Measurements from ENCODE around the gene SLC17A9. TPM values are rescaled to one million over a fixed set of nuclear protein-coding genes. Genes with fewer than 3 reads are reported as not detected.

The SLC17A9 gene
- total and polyA plus RNA-seq, 11 donors: 0.16 to 6.6 (median 0.85) TPM

DNA sequence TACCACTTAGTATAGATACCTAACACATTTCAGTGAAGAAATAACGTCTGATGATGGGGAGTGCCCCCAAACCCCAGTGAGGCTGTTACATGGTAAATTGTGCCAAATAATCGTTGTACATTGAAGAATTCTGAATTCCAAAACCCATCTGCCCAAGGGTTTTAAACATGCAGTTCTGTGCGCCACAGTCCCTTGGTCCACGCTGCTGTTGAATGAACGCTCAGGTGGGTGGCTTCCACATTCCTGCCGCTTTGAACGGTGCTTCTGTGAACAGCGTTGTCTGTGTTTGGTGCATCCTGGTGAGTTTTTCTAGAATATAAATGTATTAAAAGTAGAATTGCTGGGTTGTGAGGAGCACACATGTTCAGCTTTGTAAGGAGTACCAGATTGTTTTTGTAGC is 11.6 kb upstream of the SLC17A9 start:
- ATAC-seq (no peak), DNase-seq (peak in 1 of 5 donors; percentile 5)
- peaks cover 8 to 61% (median 36%) of the 10 kb centered on the region in 12 donors for H3K4me1 ChIP-seq
- H3K4me3 ChIP-seq: no peak overlapping the region
- intact Hi-C loops (cut with DNase I): loop anchor here in 1 of 10 donors (5.0 kb wide), 1 partner anchor 39 kb away; no protein-coding TSS in a partner anchor
- 90 to 93% (median 92%) methylated on average over 8 of the region's 8 CpGs for WGBS, 4 donors
- H3K36me3 ChIP-seq: peaks cover 0 to 52% (median 38%) of the 10 kb centered on the region in 9 donors
- no peaks in the 10 kb centered on the region for H3K9me3 ChIP-seq
- H3K27ac ChIP-seq: peak overlapping the region in 1 of 12 donors; percentile 16
- TF ChIP-seq, protein P1, sequence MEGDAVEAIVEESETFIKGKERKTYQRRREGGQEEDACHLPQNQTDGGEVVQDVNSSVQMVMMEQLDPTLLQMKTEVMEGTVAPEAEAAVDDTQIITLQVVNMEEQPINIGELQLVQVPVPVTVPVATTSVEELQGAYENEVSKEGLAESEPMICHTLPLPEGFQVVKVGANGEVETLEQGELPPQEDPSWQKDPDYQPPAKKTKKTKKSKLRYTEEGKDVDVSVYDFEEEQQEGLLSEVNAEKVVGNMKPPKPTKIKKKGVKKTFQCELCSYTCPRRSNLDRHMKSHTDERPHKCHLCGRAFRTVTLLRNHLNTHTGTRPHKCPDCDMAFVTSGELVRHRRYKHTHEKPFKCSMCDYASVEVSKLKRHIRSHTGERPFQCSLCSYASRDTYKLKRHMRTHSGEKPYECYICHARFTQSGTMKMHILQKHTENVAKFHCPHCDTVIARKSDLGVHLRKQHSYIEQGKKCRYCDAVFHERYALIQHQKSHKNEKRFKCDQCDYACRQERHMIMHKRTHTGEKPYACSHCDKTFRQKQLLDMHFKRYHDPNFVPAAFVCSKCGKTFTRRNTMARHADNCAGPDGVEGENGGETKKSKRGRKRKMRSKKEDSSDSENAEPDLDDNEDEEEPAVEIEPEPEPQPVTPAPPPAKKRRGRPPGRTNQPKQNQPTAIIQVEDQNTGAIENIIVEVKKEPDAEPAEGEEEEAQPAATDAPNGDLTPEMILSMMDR (IDR thresholded peaks at IDR 0.05): no peak
- TF ChIP-seq POLR2A (IDR thresholded peaks at IDR 0.05): no peak
- H3K27me3 ChIP-seq: no peaks in the 10 kb centered on the region

DNA sequence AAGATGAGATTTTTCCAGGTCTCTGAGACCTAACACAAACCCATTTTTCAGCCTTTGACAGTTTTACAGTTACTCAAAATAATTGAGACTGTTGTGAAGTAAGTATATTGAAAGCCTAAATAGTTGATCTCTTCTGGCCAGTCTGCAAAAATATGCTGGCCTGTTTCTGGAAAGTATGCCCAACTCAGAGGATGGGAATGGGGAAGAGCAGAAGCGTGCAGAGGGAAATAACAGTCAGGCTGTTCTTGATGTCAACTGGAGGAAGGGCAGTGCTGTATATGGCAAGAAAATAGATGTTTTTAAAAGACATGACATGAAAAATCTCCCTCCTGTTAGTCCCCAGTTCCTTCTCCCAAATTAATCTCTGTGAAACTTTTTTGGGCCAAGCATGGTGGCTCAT is 10.7 kb upstream of the SLC17A9 start:
- intact Hi-C loops (cut with DNase I): loop anchor here in 1 of 10 donors (5.0 kb wide), 1 partner anchor 39 kb away; no protein-coding TSS in a partner anchor
- peaks cover 5 to 60% (median 33%) of the 10 kb centered on the region in 12 donors for H3K4me1 ChIP-seq

DNA sequence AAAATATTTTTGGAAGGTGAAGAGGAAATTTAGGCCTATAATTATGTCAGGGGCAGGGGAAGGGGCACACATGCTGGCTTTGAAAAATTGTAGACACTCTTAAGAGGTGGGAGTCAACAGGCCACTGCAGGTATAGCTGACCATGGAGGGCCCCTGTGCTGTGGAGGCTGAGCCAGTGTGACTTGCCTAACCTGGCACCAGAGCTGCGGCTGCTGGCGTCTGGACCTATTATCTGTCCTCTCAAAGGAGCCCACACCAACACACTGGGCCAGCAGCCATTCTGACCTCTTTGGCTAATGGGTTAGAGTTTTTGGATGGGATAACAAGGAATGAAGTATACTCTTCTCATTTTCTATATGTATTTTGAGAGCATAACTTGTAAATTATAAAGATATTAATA is 10.1 kb upstream of the SLC17A9 start:
- DNase-seq (peak in 2 of 5 donors; percentile 50 to 69), ATAC-seq (no peak)
- intact Hi-C loops (cut with DNase I): loop anchor here in 1 of 10 donors (5.0 kb wide), 1 partner anchor 40 kb away; no protein-coding TSS in a partner anchor
- H3K4me1 ChIP-seq: peaks cover 5 to 65% (median 38%) of the 10 kb centered on the region in 12 donors
- TF ChIP-seq, protein P1 (IDR thresholded peaks at IDR 0.05): no peak
- no peak for TF ChIP-seq POLR2A (IDR thresholded peaks at IDR 0.05)
- no peaks in the 10 kb centered on the region for H3K9me3 ChIP-seq
- H3K4me3 ChIP-seq: no peak overlapping the region
- no peaks in the 10 kb centered on the region for H3K27me3 ChIP-seq
- peaks cover 0 to 67% (median 53%) of the 10 kb centered on the region in 9 donors for H3K36me3 ChIP-seq
- H3K27ac ChIP-seq: peak overlapping the region in 2 of 12 donors; percentile 6 to 18
- 32 to 59% (median 45%) methylated on average over 2 of the region's 2 CpGs for WGBS, 4 donors

More for the DNA sequence above, 10.7 kb upstream of the SLC17A9 start:
- H3K4me3 ChIP-seq: no peak overlapping the region
- DNase-seq: no peak
- no peaks in the 10 kb centered on the region for H3K27me3 ChIP-seq
- TF ChIP-seq, protein P1 (IDR thresholded peaks at IDR 0.05): no peak
- no peak for TF ChIP-seq POLR2A (IDR thresholded peaks at IDR 0.05)
- no peak overlapping the region for H3K27ac ChIP-seq
- ATAC-seq: no peak
- no peaks in the 10 kb centered on the region for H3K9me3 ChIP-seq
- peaks cover 0 to 61% (median 47%) of the 10 kb centered on the region in 9 donors for H3K36me3 ChIP-seq
- WGBS, 4 donors: 89 to 100% (median 96%) methylated on average over 1 of the region's 1 CpG

DNA sequence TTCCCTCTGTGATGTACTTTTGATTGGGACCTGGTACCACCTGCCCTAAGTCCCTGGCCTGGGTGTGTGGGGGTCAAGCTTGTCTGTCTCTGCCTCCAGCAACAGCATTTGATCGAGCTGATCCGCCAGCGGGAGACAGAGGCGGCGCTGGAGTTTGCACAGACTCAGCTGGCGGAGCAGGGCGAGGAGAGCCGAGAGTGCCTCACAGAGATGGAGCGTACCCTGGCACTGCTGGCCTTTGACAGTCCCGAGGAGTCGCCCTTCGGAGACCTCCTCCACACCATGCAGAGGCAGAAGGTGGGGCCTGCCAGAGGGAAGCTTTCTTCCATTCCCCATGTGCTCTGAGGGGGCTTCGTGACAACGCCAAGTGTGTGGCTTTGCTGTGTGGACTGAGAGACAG is 9.1 kb upstream of the SLC17A9 start:
- H3K4me1 ChIP-seq: peaks cover 5 to 67% (median 39%) of the 10 kb centered on the region in 12 donors

More for the DNA sequence above, 9.1 kb upstream of the SLC17A9 start:
- intact Hi-C loops (cut with DNase I): loop anchor here in 1 of 10 donors (5.0 kb wide), 1 partner anchor 41 kb away; no protein-coding TSS in a partner anchor
- Histone ChIP-seq H3K9me3 (no peaks in the 10 kb centered on the region), H3K27me3 (no peaks in the 10 kb centered on the region), H3K4me3 (no peak overlapping the region), H3K27ac (no peak overlapping the region), H3K36me3 (peaks cover 0 to 76% (median 62%) of the 10 kb centered on the region in 9 donors)
- ATAC-seq (no peak), DNase-seq (peak in 1 of 5 donors; percentile 20)
- no peak for TF ChIP-seq POLR2A (IDR thresholded peaks at IDR 0.05)
- TF ChIP-seq, protein P1 (IDR thresholded peaks at IDR 0.05): no peak
- WGBS, 4 donors: 83 to 91% (median 87%) methylated on average over 14 of the region's 14 CpGs

Measured in heart left ventricle (tissue), 16 donors.